Measurements from ENCODE around the gene ITIH5. TPM values are rescaled to one million over a fixed set of nuclear protein-coding genes. Genes with fewer than 3 reads are reported as not detected.

Gene ITIH5
- total RNA-seq, 1 donor from 2014 or later, result 1.4 TPM

DNA sequence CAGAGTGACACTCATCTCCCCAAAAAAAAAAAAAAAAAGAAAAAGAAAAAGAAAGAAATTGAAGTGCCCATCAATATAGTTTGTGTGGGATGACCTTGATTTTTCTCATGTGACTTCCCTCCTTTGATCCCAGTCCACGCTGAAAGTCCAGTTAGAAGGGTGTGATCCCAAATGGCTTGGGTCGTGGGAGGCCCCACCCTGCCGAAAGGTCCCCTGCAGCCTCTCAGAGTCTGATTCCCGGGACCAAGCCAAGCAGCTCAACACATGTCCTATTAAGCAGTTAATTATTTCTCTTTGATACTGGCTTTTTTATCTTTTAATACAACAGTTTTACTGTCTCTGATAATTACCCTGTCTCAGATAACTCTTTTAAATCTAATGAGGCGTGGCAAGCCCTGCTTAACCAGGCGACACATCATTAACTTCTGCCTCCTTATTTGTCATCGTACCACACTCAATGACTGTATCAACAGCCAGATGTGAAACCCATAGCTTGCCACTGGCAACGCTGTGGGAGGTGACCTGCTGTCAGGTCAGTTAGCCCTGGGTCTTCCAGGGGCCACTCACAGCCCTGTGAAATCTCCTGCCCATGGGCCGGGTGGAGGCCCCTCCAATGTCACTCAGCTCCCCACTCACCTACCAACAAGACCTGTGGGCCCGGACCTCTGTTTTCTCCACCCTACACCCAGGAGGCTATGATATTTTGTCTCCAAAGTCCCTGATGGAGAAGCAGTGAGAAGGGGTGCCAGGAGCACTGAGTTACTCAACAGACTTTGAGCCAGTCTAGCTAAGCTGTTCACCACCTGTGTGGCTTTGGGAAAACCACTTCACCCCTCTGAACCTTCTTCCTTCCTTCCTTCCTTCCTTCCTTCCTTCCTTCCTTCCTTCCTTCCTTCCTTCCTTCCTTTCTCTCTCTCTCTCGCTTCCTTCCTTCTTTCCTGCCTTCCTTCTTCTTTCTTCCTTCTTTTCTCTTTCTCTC, 146.0 kb downstream of the ITIH5 start:
- DNase-seq (ENCODE audit: low read depth in 2 of 2), result no peak

DNA sequence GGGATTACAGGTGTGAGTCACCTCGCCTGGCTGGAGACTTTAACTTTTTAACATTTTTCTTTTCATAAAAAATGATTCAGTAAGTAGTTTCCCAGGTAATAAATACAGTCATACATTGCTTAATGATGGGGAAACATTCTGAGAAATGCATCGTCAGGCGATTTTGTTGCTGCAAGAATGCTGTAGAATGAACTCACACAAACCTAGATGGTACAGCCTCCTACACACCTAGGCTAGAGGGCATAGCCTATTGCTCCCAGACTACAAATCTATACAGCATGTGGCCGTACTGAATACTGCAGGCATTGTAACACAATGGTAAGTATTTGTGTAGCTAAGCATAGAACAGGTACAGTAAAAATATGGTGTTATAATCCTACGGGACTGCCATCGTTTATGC, 147.4 kb downstream of the ITIH5 start:
- no peak for DNase-seq (ENCODE audit: low read depth in 2 of 2)

DNA sequence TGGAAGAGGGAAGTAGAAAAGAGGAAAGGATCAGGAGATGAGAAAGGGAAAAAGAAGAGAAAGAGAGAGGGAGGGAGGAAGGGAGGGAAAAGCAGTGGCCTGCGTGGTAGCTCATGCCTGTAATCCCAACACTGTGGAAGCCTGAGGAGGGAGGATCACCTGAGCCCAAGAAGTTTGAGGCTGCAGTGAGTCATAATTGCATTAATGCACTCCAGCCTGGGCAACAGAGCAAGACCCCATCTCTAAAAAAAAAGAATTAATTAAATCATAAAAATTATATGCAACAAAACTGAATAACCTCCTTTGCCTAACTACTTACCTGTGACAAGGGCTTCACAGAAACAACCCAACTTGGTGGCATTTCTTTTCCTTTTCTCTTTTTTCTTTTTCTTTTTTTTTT, 148.1 kb downstream of the ITIH5 start:
- no peak for DNase-seq (ENCODE audit: low read depth in 2 of 2)

DNA sequence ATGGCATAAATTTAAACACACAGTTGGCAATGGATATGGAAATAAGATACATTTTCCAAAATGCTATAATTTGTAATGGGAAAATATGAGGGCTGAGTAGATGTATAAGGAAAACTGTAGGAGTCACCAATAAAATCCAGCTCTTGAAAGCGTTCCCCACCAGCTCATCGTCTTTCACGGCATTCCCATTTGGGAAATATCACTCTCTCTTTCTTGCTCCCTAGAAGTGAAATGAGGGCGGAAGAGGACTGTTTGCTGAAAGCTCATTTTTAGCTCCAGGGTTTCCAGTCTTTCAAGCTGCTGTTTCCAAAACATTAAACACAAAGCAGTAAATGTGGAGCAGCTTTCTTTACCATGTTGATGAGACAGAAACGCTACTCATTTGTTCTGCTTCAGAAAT, 151.3 kb downstream of the ITIH5 start:
- DNase-seq (ENCODE audit: low read depth in 2 of 2), result no peak

DNA sequence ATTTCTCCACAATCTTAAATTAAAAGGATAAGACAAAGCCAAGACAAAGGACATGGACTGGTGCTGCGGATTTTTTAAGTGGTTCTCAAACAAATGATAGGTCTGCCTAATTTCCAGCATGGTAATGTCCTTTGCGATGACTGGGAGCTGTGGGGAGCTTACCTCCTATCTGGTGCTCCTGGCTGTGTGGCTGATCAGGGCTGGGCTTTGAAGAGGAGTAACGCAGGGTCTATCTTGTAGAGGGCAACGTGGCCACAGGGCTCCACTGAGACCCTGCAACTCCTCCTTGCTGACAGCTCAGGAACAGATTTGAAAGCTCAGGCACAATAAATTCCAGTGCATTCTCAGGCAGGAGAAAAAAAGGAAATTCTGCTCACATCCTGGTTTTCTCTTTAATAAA, 152.8 kb downstream of the ITIH5 start:
- no peak for DNase-seq (ENCODE audit: low read depth in 2 of 2)

DNA sequence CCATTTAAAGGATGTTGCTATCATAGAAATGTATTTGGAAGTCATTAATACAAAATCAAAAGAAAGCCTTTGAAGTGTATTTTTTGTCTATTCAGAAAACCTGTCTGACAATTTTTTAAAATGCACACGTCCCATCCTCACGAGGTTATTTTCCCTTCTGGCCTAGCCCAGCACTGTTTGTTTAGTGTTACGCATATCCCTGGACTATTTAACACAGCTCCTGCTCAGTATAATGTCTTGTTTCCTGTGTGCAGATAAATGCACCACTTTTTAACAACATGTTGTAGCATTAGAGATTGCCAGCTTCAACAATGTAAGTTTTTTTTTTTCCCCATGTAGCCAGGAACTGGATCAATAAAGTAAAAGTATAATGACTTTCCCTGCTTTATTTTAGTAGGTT, 153.3 kb downstream of the ITIH5 start:
- DNase-seq (ENCODE audit: low read depth in 2 of 2), result no peak

DNA sequence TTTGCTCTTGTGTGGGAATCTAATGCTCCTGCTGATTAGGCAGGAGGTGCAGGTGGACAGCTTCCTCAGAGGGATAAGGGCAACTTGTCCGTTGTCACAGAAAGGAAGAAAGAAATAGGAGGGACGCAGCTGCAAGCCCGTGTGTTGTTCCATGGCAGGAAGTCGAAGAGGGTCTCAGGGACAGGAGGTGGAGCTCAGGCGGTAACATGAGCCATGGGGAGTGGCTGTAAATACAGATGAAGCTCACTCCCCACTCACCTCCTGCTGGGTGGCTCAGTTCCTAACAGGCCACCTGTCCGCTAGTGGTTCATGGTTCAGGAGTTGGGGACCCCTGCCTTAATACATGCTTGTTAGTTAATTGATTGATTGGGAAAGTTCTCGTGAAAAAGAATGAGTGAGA, 154.3 kb downstream of the ITIH5 start:
- DNase-seq (ENCODE audit: low read depth in 2 of 2), result no peak

DNA sequence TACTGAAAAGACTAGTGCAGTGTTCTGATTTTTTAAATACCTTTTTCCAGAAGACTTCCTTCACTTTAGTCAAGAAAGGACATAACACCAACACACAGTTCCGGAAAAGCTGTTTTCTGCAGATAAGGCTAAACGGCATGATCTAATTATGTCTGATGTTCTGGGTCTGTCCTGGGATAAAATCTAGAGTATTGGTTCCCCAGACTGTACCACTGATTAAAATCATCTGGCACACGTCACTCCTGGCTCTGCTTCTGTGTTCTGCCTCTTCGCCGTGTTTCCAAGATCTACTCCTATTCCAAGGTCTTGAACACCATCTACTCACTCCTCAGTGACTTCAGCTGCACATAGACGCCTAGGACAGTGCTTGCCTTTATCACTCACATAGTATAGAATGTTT, 155.2 kb downstream of the ITIH5 start:
- DNase-seq (ENCODE audit: low read depth in 2 of 2), result no peak

Other genes starting within 250 kb of the ITIH5 start
- gene ITIH2, start 36.4 kb upstream of the ITIH5 start, total RNA-seq, result not detected in 2 replicates
- 3.1 and 5.0 TPM in 2 replicates for gene KIN, start 121.0 kb upstream of the ITIH5 start, total RNA-seq
- 232 and 268 TPM in 2 replicates for gene ATP5F1C, start 121.2 kb upstream of the ITIH5 start, total RNA-seq
- 0.87 and 1.4 TPM in 2 replicates for gene TAF3, start 151.5 kb upstream of the ITIH5 start, total RNA-seq

Measured in lung microvascular endothelial cell (primary cell).